GM12874 (cell line): Measurements from ENCODE around the gene PNKP.

Experiments used
- CTCF ChIP-seq: IDR thresholded peaks from 2 replicates; pipeline ENCODE4 v1.5.1; 2011; ENCODE audit warnings: low read depth, mild to moderate bottlenecking, control low read depth, low read length, moderate library complexity; ENCODE audit not compliant: insufficient read depth

Gene PNKP

GRCh38 chr19:49855277-49855675 is 12.1 kb downstream of the PNKP start:
- TF ChIP-seq CTCF, result no peak

- TF ChIP-seq CTCF, result no peak
Measured at GRCh38 chr19:49854378-49855263, 12.8 kb downstream of the PNKP start.

- TF ChIP-seq CTCF, result no peak
Measured at GRCh38 chr19:49853852-49854377, 13.5 kb downstream of the PNKP start.

- no peak for TF ChIP-seq CTCF
Measured at GRCh38 chr19:49852631-49853126, 14.7 kb downstream of the PNKP start.

GRCh38 chr19:49851456-49852259 is 15.7 kb downstream of the PNKP start:
- no peak for TF ChIP-seq CTCF

- no peak for TF ChIP-seq CTCF
Measured at GRCh38 chr19:49850487-49851342, 16.7 kb downstream of the PNKP start, which contains the start of gene PTOV1. TSS of gene PTOV1 (plus strand) at chr19:49851159.
